ENCODE data around the gene NMBR. TPM values are rescaled to one million over a fixed set of nuclear protein-coding genes. Genes with fewer than 3 reads are reported as not detected.
"Not testable (repeated sequence)": the region's sequence is repeated elsewhere in the genome, so short reads cannot be mapped to it uniquely, and the experiment has no call there.

The NMBR gene
- total RNA-seq, 1 donor from 2014 or later, result 0.35 TPM

DNA sequence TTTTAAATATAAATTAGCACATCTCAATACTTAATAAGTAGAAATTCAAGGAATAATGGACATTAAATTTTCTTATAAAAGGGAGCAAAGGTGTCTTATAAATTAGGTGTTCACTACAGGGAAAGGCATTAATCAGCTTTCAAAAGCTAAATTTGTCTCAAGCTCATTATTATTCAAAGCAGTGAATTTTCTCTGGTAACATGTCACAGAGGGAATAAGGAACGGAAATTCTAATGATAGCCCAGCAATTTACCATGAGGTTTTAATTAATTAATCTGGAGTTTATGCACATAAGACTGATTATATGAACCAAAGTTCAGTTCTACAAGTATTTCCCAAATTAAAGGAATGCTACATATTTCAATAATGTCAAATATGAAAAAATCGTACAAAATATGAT, 29.6 kb downstream of the NMBR start:
- no peak for DNase-seq (ENCODE audit: low read depth, low spot score)
- Mint-ChIP-seq H3K27ac (ENCODE audit: unreplicated experiment) (no peak overlapping the region), H3K9me3 (no peaks in the 10 kb centered on the region), H3K4me1 (peaks cover 3% of the 10 kb centered on the region), H3K27me3 (ENCODE audit: low read depth) (no peaks in the 10 kb centered on the region), H3K36me3 (ENCODE audit: low read depth) (no peaks in the 10 kb centered on the region), H3K4me3 (no peak overlapping the region)
- no peak for TF ChIP-seq CTCF (conservative IDR thresholded peaks at IDR 0.05)

GRCh38 chr6:142112451-142113061, 34.4 kb downstream of the NMBR start:
- Mint-ChIP-seq H3K9me3 (no peaks in the 10 kb centered on the region), H3K4me1 (peaks cover 3% of the 10 kb centered on the region), H3K27me3 (ENCODE audit: low read depth) (no peaks in the 10 kb centered on the region), H3K4me3 (no peak overlapping the region), H3K27ac (ENCODE audit: unreplicated experiment) (no peak overlapping the region), H3K36me3 (ENCODE audit: low read depth) (no peaks in the 10 kb centered on the region)
- peak; percentile 87 for TF ChIP-seq CTCF (conservative IDR thresholded peaks at IDR 0.05)
- peak; percentile 89 for DNase-seq (ENCODE audit: low read depth, low spot score)

DNA sequence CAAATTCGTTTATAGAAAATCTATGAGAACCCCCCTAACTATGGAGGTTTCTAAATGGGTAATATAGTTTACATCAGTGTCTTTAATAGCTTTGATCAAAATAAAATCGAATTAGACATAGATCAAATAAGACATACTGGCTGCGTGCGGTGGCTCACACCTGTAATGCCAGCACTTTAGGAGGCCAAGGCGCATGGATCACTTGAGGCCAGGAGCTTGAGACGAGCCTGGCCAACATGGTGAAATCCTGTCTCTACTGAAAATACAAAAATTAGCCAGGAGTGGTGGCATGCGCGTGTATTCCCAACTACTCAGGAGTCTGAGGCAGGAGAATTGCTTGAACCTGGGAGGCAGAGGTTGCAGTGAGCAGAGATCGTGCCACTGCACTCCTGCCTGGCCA, 36.1 kb downstream of the NMBR start:
- H3K27me3 Mint-ChIP-seq (ENCODE audit: low read depth); DNase-seq (ENCODE audit: low read depth, low spot score); H3K4me3 Mint-ChIP-seq; H3K36me3 Mint-ChIP-seq (ENCODE audit: low read depth); H3K4me1 Mint-ChIP-seq; H3K9me3 Mint-ChIP-seq; H3K27ac Mint-ChIP-seq (ENCODE audit: unreplicated experiment): not testable (repeated sequence)

GRCh38 chr6:142104820-142105219, 42.1 kb downstream of the NMBR start:
- H3K4me3 Mint-ChIP-seq; H3K9me3 Mint-ChIP-seq; H3K27me3 Mint-ChIP-seq (ENCODE audit: low read depth); H3K4me1 Mint-ChIP-seq; DNase-seq (ENCODE audit: low read depth, low spot score); H3K27ac Mint-ChIP-seq (ENCODE audit: unreplicated experiment); H3K36me3 Mint-ChIP-seq (ENCODE audit: low read depth): not testable (repeated sequence)

- Mint-ChIP-seq H3K27ac (ENCODE audit: unreplicated experiment) (no peak overlapping the region), H3K27me3 (ENCODE audit: low read depth) (peaks cover 28% of the 10 kb centered on the region), H3K4me1 (no peaks in the 10 kb centered on the region), H3K4me3 (peak overlapping the region; percentile 64), H3K36me3 (ENCODE audit: low read depth) (no peaks in the 10 kb centered on the region), H3K9me3 (no peaks in the 10 kb centered on the region)
- DNase-seq (ENCODE audit: low read depth, low spot score), result no peak
- TF ChIP-seq CTCF (conservative IDR thresholded peaks at IDR 0.05), result no peak
These were observed 58.1 kb downstream of the NMBR start for GRCh38 chr6:142088858-142089216.

GRCh38 chr6:142087950-142088857, 58.7 kb downstream of the NMBR start:
- Mint-ChIP-seq H3K36me3 (ENCODE audit: low read depth) (no peaks in the 10 kb centered on the region), H3K27me3 (ENCODE audit: low read depth) (peaks cover 33% of the 10 kb centered on the region), H3K4me3 (peak overlapping the region; percentile 64), H3K9me3 (no peaks in the 10 kb centered on the region), H3K4me1 (no peaks in the 10 kb centered on the region), H3K27ac (ENCODE audit: unreplicated experiment) (no peak overlapping the region)
- DNase-seq (ENCODE audit: low read depth, low spot score), result no peak
- TF ChIP-seq CTCF (conservative IDR thresholded peaks at IDR 0.05), result no peak
